AG04449 (cell line): ENCODE results near the gene CACNA2D4.

Source experiments
- CTCF ChIA-PET: fragments of 350-600 bp; formaldehyde crosslinking; extraction: SDS; loops from one replicate; lab custom pipeline; 2021; ENCODE audit warnings: antibody characterized with exemption; lab: Yijun Ruan, JAX
- POLR2A ChIA-PET: fragments of 400-600, 350-600 bp; formaldehyde crosslinking; extraction: SDS; loops from one replicate; lab custom pipeline; 2020; ENCODE audit warnings: antibody characterized with exemption, inconsistent platforms; lab: Yijun Ruan, JAX
- DNase-seq: peaks from one replicate; pipeline ENCODE4 v3.0.0-alpha.2; 2010; ENCODE audit warnings: low read depth, low spot score
- H3K4me3 ChIP-seq: 2 replicates; pipeline ENCODE4 v1.5.1; 2011; ENCODE audit warnings: low read depth, mild to moderate bottlenecking, control low read depth, low read length
- CTCF ChIP-seq: IDR thresholded peaks from one replicate; pipeline ENCODE4 v1.5.1; 2011; ENCODE audit warnings: mild to moderate bottlenecking, moderate library complexity, low read length, control low read depth, inconsistent platforms; ENCODE audit not compliant: insufficient read depth; ENCODE audit errors: missing control alignments

The CACNA2D4 gene

GRCh38 chr12:1848146-1848545 lies 70.3 kb downstream of the CACNA2D4 start:
- ChIA-PET CTCF (interaction anchor here (2.1 kb wide), 1 partner anchor 92 kb away, joined by 5 read pairs; no protein-coding TSS in a partner anchor), POLR2A (no interaction called here)
- TF ChIP-seq CTCF, result no peak
- DNase-seq, result no peak
- no peak overlapping the region for H3K4me3 ChIP-seq

- H3K4me3 ChIP-seq, result no peak overlapping the region
- DNase-seq, result no peak
- ChIA-PET POLR2A (no interaction called here), CTCF (no interaction called here)
- no peak for TF ChIP-seq CTCF
These were observed 71.0 kb downstream of the CACNA2D4 start for GRCh38 chr12:1847411-1847810.

- no peak for TF ChIP-seq CTCF
- POLR2A ChIA-PET, result no interaction called here
- no peak overlapping the region for H3K4me3 ChIP-seq
- no peak for DNase-seq
- CTCF ChIA-PET, result interaction anchor here (1.4 kb wide), 1 partner anchor 93 kb away, joined by 3 read pairs; no protein-coding TSS in a partner anchor
These were observed 71.7 kb downstream of the CACNA2D4 start for GRCh38 chr12:1846421-1847405.

GRCh38 chr12:1845886-1846285 lies 72.6 kb downstream of the CACNA2D4 start:
- DNase-seq, result no peak
- H3K4me3 ChIP-seq, result no peak overlapping the region
- no peak for TF ChIP-seq CTCF
- POLR2A ChIA-PET, result no interaction called here
- CTCF ChIA-PET, result interaction anchor here (1.4 kb wide), 1 partner anchor 94 kb away, joined by 3 read pairs; no protein-coding TSS in a partner anchor

GRCh38 chr12:1845427-1845826 lies 73.0 kb downstream of the CACNA2D4 start:
- no peak overlapping the region for H3K4me3 ChIP-seq
- CTCF ChIA-PET, result no interaction called here
- TF ChIP-seq CTCF, result no peak
- POLR2A ChIA-PET, result no interaction called here
- no peak for DNase-seq

- TF ChIP-seq CTCF, result no peak
- H3K4me3 ChIP-seq, result no peak overlapping the region
- ChIA-PET POLR2A (no interaction called here), CTCF (no interaction called here)
- DNase-seq, result no peak
These were observed 73.6 kb downstream of the CACNA2D4 start for GRCh38 chr12:1844661-1845409.
